T-helper 2 cell treated with Interferon-gamma antibody and Interleukin-4, amounts not matched to agents 100 ng/mL and 5 ng/mL, for 36 hours (primary cell): ENCODE data around the gene ZBED5. TPM values are rescaled to one million over a fixed set of nuclear protein-coding genes. Genes with fewer than 3 reads are reported as not detected.
"Not testable (repeated sequence)": the region's sequence is repeated elsewhere in the genome, so short reads cannot be mapped to it uniquely, and the experiment has no call there.

Experiments used
- intact Hi-C: fragments of 100-400 bp; cut with micrococcal nuclease; formaldehyde crosslinking; loops from one replicate; pipeline ENCODE4 v1.15.1; 2023
- total RNA-seq: library from RNA; stranded (reverse); gene quantifications from 2 replicates; pipeline ENCODE4 v1.2.3, GENCODE V29; 2022

ZBED5 gene
- 49.3 and 49.4 TPM in 2 replicates for total RNA-seq

DNA sequence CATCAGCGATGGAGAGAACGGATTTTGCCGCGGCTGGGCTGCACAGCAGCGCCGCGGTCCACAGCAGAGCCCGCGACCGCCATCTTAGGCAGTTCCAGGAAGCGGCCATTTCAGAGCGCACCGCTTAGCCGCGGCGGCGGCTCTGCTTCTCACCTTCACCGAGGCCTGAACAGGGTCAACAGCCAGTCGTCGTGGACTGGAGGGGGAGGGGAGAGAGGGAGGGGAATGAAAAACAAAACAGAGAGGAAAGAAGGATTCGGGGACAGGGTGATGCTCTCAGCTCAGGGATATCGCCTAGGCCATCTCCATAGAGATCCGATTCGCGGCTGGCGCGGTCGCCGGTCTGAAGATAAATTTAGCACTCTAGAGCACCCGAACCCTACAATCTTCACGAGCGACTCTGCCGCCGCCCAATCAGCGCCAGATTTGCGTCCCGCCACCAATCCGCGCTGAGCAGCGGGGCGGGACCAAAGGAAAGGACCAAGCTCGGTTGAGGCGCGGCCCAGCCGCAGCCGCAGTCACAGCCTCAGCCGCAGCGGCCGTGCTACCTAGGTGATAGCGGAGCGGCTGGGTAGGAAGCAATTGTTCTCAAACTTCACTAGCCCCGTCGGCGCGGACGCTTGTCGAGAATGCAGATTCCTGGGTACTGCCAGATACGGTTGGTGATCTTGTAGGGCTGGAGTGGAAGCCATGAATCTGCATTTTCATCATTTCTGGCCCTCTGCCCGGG lies at the start of gene ZBED5:
Gene ZBED5, minus strand, starts transcription at position 345 of the 730 bp plus-strand sequence. CDS start 3,108 bp downstream, outside the sequence.
- intact Hi-C loops, result loop anchor here (1.0 to 5.0 kb wide), 7 partner anchors 50 to 984 kb away; partner anchors contain the start of genes AMPD3, CTR9, EIF4G2 and GALNT18

DNA sequence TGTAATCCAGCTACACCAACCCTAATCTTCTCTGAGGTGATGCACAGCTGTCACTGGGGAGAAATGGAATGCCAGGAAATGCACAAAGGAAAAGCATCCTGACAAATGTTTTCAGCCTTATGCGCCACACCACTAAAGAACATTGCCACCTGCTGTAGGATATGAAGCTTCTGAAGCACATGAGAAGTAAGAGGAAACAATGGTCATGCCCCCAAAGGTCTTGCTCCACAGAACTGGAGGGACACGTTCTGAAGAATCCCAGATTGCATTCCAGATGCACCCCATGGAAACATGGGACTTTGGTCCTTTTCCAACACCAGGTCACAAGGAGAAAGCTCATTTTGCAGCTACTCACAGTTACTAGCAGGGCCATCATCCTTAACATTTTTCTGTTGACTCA lies 48.7 kb upstream of the ZBED5 start:
- intact Hi-C loops, result no loop called here

DNA sequence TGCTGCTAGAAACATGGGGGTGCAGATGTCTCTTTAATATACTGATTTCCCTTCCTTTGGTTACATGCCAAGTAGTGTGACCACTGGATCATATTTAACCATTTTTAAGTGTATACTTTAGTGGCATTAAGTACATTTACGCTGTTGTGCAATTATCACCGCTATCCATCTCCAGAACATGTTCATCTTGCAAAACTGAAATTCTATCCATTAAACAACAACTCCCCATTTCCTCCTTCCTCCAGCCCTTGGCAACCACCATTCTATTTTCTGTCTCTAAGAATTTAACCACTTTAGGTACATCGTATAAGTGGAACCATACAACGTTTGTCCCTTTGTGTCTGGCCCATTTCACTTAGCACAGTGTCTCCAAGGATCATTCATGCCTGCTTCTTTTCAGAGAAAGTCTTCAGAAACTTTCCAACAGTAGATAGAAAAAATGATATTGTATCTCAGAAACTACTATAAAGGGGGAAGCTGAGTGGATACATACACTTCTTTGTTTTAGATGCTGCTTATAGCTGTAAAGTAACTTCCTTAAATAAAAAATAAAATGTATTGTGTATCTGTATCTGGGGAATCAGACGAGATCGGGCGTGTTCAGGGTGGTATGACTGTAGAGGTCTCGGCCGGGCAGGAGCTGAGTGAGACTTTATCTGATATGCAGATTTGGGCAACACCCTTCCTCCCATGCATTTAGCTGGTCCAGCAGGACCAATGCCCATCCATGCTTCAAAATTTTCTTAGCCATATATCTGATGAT lies 44.6 kb upstream of the ZBED5 start:
- intact Hi-C loops, result no loop called here

DNA sequence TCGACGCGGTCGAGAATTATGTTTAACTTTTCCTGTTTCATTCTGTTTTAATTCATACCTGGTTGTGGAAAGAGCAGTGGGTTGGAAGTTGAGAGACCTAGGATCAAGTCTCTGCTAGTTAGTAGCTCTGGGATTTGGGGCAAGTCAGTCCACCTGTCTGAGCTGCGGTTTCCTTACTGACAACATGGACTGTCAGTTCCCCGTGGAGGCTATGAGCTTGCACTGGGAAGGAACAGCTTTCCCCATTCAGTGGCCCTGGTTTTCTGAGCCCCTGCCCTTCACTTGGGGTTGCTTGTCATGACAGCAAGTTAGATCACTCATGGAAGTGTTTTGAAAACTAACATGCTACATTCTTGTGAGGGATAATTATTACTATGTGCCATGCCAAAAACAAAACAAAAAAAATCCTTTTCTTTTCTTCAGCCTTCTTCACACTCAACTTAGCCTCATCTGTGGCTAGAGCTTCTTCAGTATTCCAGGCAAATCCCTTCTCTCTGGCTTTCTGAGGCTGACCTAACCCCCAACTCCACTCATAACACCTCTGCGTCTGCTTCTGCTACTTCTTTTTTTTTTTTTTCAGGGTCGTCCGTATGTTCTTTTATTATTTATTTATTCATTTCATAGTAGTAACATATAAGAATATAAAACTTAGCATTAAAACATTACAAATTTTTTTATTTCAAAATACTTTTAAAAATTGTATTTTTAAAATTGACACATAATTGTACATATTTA lies 43.0 kb upstream of the ZBED5 start:
- intact Hi-C loops, result no loop called here

DNA sequence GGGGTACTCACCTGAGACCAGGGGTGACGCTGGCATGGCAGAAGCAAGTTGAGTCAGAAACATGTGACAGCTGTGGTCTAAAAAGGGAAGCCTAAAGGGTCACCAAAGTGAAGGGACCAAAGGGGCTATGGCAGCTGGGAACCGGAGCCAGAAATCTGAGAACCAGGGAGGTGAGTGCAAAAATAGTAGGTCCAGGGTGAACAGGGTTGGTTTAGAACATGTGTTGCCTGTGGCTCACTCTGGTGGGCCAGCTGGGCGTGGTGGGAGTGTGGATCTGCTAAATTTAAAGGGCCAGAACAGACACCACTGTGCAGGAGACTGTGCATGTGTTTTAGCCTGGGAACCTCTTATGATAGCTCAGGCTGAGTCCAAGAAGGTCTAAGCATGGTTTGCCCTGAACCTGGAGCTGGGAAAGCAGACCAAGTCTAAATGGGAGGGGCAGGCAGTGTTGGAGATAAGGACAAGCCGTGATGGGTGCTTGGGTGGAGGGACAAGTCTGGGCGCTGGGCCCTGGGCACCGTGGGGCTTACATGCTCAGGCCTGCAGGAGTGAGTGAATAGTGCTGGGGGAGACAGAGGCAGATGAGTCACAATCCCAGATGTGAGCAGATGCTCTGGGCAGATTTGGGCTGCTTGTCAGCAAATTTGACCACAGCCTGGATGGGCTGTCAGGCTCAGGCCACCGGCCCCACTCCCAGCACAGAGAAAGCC lies 41.4 kb upstream of the ZBED5 start:
- intact Hi-C loops, result no loop called here

DNA sequence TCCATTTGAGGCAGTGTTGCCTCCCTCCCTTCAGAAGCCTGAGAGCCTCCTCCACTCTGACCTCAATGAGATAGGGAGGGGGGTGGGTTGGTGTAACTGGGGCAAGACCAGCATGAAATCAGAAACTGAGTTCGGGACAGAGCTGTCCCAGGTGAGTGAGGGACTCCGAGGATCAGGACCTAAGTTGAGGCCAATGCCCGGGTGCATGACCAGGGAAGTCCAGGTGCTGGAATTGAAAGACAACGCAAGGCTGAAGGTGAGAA lies 40.8 kb upstream of the ZBED5 start:
- intact Hi-C loops, result no loop called here

DNA sequence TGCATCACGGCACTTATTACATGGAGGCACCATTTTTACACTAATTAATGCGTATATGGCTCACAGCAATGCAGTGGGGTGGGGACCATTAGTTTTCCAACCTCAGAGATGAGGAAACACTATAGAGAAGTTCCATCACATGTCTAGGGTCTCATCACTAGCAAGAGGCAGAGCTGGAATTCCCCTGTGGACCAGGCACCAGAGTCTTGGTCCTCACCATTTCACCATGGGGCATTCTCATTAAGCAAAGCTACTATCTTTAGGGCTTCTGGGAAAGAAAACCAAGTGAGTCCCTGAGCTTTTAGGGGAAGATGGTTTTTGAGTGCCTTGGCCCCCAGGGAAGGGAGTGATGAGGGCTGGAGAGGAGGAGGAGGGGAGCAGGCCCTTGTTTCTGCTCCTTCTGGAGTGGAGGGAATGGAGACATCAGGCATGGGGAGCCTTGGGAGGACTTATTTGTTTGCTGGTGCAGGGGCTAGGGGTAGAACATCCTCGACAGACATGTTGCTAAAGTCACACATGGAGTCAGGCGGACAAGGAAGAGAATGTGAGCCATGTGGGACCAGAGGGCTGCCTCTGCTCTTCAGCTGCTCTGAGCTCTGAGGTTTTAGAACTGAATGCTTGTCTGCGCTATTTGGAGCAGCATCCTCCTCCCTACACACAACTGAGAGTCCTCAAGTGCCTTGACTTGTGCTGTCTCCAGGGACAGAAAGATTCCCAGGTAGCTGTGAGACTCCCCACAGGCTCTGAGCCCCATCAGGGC lies 40.3 kb upstream of the ZBED5 start:
- intact Hi-C loops, result no loop called here

DNA sequence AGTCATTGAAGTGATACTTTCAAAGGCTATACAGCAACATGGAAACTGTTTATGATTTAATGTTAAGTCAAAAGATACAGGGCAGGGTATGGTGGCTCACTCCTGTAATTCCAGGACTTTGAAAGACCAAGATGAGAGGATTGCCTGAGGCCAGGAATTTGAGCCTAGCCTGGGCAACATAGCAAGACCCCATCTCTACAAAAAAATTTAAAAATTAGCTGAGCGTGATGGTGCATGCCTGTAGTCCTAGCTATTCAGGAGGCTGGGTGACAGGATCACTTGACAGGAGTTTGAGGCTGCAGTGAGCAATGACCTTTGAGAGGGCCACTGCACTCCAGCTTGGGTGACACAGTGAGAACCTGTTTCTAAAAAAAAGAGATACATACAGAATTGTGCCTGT lies 39.3 kb upstream of the ZBED5 start:
- intact Hi-C loops, result no loop called here

DNA sequence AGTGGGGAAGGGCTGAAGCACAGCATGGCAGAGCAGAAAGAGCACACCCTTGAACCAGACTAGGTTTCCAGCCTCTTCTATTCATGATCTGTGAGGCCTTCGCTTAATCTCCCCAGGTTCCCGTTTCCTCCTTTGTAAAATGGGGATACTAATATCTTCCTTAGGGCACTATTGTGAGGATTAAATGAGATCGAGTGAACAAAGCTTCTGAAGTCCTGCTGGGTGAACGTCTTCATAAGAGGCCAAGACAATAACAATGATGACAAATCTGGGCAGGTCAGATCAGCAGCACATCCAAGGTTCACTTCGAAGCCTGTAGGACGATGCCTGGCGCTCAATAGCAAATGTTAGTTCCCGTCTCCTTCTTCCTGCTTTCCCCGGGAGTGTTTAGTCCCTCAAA lies 38.6 kb upstream of the ZBED5 start:
- intact Hi-C loops, result no loop called here

DNA sequence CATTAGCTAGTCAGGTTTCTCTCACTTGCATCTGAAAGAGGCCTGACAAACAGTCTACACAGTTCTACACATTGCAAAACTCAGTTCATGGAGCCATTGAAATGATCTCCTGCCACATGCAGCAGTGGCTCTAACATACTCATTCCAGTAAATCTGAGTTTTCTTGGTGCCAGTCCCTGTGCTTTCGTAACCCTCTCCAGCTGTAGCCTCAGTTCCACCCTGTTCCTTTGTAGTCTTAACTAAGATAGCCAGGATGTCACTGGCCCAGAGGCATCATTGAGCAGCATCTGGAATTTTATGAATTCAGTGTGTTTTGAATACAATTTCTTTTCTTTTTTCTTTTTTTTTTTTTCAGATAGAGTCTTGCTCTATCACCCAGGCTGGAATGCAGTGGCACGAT lies 37.4 kb upstream of the ZBED5 start:
- intact Hi-C loops, result no loop called here

DNA sequence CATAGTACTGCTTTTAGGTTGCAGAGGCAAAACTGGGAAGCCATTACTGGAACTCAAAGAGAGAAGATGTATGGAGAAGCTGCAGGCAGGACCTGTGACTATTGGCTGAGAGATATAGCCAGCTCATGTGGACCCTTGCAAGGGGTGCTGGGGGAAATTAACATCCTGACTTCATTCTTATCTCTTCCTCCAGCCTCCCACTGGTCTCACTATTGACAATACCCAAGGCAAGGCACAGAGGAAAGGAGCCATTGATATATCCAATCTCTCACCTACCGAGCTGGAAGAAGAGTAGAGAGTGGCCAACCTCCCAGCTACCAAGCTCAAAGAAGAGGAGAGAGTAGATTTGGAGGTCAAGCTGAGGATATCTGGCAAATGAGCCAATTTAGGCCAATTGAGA lies 36.8 kb upstream of the ZBED5 start:
- intact Hi-C loops, result no loop called here

DNA sequence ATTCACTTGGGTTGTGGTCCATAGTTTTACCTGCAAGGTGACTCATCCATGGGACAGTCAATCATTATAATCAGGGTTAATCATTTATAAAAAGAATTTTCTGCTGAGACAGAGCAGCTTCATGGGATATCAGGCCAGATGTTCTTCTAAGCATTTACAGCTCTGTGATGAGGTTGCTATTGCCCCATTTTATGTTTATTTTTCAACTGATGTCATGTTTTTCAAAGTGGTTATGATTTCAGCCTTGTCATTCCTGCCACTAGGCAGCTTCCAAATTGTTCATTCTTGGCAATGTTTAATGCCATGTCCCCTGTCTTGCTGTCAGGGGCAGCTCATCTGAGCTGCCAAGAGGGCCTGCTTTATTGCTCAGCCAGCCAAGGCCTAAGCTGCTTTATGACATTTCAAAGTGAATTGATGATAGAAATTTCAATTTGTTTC lies 35.9 kb upstream of the ZBED5 start:
- intact Hi-C loops, result no loop called here

DNA sequence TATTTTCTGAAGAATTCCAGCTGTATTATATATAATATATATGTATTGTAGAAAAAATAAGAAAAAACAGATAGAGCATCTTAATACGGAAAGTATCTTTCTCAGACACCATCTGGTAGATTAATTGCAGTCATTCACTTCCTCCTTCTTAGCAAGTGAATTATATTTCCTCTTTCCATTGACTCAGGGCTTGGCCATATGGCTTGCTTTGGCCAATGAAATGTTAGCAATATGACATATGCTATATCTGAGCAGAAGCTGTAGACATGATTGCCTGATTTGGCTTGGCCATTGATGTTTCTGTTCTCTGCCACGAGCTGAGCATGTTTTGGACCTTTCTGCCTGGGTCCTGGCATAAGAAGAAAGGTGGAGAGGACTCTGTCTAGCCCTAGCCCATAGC lies 34.4 kb upstream of the ZBED5 start:
- intact Hi-C loops, result no loop called here

DNA sequence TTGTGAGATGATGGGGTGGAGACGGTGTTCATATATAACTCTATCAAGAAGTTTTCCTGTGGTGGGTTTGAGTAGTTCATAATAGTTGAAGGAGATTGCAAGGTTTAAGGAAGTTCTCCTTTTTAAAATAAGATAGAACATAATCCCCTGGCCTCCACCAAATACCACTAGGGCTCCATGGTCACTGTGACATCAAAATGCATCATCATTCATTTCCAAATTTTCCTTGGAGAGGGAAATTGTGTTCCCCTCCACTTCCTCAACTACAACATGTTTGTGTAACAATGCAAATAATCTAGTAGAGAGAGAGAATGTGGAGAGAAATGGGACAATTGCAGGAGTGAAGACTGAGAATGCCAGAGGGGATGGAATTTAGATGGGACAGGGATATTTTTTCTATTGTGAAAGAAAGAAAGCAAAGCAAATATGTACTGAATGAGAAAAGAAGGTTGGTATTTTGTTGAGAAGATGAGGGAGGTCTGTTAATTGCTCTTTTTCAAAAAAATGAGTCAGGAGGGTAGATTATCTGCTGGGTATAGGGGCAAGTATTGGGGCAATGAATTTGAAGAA lies 33.4 kb upstream of the ZBED5 start:
- intact Hi-C loops, result no loop called here

DNA sequence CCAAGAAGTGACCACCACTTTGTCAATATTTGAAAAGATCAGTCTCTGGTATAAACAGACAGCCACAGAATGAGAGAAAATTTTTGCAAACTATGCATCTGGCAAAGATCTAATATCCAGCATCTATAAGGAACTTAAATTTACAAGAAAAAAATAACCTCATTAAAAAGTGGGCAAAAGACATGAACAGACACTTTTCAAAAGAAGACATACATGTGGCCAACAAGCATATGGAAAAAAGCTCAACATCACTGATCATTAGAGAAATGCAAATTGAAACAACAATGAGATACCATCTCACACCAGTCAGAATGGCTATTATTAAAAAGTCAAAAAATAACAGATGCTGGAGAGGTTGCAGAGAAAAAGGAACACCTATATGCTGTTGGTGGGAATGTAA lies 32.2 kb upstream of the ZBED5 start:
- intact Hi-C loops, result not testable (repeated sequence)

DNA sequence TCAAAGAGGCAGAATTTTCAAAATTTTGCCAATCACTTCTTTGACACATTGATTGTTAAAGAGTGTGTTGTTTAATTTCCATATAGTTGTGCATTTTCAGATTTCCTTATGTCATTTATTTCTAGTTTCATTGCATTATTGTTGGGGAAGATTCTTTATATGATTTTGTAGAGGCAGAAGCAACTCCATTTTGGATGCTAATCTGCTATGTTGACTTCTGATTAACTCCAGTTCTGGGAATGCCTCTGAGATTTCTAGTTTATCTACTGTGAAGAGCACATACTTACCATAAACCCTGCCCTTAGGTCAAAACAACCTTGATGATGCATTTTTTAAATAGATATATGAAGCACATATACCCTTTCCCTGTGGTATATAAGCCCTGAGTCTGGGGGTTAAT lies 29.5 kb upstream of the ZBED5 start:
- intact Hi-C loops, result no loop called here

DNA sequence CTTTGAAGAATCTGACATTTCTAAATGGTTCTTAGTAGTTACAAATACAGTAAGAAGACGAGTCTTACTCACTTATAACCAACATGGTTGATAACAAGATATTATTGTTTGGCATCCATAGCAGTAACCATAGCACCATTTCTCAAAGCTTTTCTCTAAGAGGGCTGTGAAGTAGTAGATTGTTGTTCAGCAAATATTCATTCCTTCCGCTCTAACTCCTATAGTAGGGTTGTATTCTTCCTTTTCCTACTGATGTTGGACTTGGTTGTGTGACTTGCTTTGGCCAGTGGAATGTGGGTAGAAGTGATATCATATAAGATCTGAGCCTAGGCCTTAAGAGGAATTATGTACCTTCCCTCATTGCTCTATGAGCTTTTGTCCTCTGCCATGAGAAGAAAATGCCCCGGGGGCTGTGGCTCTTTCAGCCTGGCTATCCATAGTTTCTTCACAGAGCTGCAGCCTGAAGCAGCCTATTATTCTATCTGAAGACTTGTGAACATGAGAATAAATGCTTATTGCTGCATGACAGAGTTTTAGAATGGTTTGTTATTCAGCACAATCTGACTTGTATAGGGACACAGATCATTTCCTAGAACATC lies 28.9 kb upstream of the ZBED5 start:
- intact Hi-C loops, result no loop called here

DNA sequence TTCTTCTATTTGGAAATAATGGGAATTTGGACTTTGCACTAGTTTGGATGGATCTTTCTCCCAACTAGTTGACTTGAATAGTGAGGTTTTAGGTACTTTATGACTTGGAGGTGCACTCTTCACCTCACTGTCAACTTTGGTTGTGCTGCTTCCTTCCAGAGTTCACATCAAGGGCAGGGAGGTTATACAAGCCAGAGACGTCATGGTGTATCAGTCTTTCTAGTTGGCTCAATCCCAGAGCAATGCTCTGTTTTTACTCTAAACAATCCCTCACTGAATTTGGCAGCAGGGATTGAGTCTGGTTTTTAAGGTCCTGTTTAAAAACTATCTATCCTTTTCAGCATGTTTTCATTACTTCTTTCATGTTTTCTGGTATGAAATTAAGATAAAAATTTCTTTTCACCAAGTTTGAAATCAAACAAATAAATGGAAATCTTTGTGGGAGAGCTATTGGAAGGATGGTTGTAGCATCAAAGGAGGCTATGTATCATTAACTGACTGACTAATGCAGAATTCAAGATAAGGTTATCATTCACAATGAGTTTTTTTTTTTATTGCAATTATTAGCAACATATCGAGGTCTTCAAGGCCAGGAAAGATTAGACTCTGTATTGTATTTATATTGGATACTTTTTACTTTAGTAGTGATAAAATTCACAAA lies 28.0 kb upstream of the ZBED5 start:
- intact Hi-C loops, result no loop called here

DNA sequence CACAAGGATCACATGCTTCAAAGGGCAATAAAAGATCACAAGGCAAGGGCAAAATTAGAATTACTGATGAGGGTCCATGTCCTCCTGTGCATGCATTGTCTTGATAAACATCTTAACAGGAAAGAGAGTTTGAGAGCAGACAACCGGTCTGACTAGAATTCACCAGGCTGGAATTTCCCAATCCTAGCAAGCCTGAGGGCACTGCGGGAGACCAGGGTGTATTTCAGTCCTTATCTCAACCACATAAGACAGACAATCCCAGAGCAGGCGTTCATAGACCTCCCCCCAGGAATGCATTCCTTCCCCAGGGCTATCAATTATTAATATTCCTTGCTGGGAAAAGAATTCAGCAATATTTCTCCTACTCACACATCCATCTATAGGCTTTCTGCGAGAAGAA lies 26.4 kb upstream of the ZBED5 start:
- intact Hi-C loops, result not testable (repeated sequence)

DNA sequence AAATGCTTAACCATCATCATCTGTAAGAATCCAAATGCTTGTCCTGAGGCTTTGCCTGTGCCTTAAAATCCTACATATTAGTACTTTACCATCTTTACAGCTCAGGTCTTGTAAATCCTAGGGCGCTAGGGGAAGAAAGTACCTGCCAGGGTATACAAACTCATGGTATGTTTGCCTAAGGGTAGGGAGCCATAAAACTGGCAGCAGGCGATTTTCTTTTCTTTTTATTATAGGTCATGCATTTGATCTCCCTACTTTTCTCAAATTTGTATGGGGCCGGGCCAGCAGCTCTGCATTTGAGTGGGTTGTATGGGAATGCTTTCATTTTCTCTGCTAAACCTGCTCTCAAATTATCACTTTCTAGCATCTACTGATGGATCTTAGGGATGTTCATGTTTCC lies 24.0 kb upstream of the ZBED5 start:
- intact Hi-C loops, result no loop called here
